Activated T-cell treated with anti-CD3 and anti-CD28 coated beads for 4 hours (primary cell): ENCODE results near the gene OR2V1.
"Not testable (repeated sequence)": the region's sequence is repeated elsewhere in the genome, so short reads cannot be mapped to it uniquely, and the experiment has no call there.

Experiments
- DNase-seq: peaks from one replicate; pipeline ENCODE4 v3.0.0-alpha.2; 2020

Gene OR2V1

GRCh38 chr5:181130832-181131496 is at the start of gene OR2V1:
Gene OR2V1, minus strand, starts transcription at chr5:181131169. Its CDS starts 5,865 bp downstream, at chr5:181125304.
- no peak for DNase-seq

GRCh38 chr5:181177559-181177958 is 46.6 kb upstream of the OR2V1 start:
- DNase-seq, result not testable (repeated sequence)

GRCh38 chr5:181176254-181176952 is 45.4 kb upstream of the OR2V1 start:
- DNase-seq, result no peak

GRCh38 chr5:181173420-181174342 is 42.7 kb upstream of the OR2V1 start:
- DNase-seq, result peak; percentile 54

GRCh38 chr5:181173027-181173419 is 42.1 kb upstream of the OR2V1 start:
- no peak for DNase-seq

- DNase-seq, result no peak
Observed at GRCh38 chr5:181171782-181172181, 40.8 kb upstream of the OR2V1 start.

GRCh38 chr5:181170996-181171395 is 40.0 kb upstream of the OR2V1 start:
- no peak for DNase-seq

GRCh38 chr5:181170237-181170825 is 39.4 kb upstream of the OR2V1 start:
- DNase-seq, result no peak

GRCh38 chr5:181169459-181170236 is 38.7 kb upstream of the OR2V1 start:
- DNase-seq, result peak; percentile 70

GRCh38 chr5:181168595-181169118 is 37.7 kb upstream of the OR2V1 start:
- DNase-seq, result no peak

GRCh38 chr5:181167814-181168488 is 37.0 kb upstream of the OR2V1 start:
- no peak for DNase-seq

GRCh38 chr5:181166812-181167733 is 36.1 kb upstream of the OR2V1 start:
- no peak for DNase-seq

GRCh38 chr5:181164076-181164952 is 33.3 kb upstream of the OR2V1 start:
- no peak for DNase-seq

- DNase-seq, result no peak
Observed at GRCh38 chr5:181163487-181164075, 32.6 kb upstream of the OR2V1 start.

- no peak for DNase-seq
Observed at GRCh38 chr5:181161534-181162175, 30.7 kb upstream of the OR2V1 start.

- DNase-seq, result peak; percentile 39
Observed at GRCh38 chr5:181160755-181161533, 30.0 kb upstream of the OR2V1 start.

- DNase-seq, result peak; percentile 69
Observed at GRCh38 chr5:181160152-181160754, 29.3 kb upstream of the OR2V1 start.
